Nephron (organoid): ENCODE results near the gene C19orf25.

Source experiments
- H3K27ac Mint-ChIP-seq, 3 experiments: 2 replicates each; pipeline ENCODE4 v1.8.0; 2020; ENCODE audit warnings: mixed read lengths in 3 of 3, mild to moderate bottlenecking in 2 of 3, moderate library complexity in 1 of 3
- H3K27me3 Mint-ChIP-seq: 2 replicates; pipeline ENCODE4 v1.8.0; 2021; ENCODE audit warnings: low read depth, mild to moderate bottlenecking, moderate library complexity, mixed read lengths
- H3K36me3 Mint-ChIP-seq: 2 replicates; pipeline ENCODE4 v1.8.0; 2020; ENCODE audit warnings: low read depth, mixed read lengths
- H3K4me1 Mint-ChIP-seq: 2 replicates; pipeline ENCODE4 v1.8.0; 2020; ENCODE audit warnings: mixed read lengths
- H3K4me3 Mint-ChIP-seq, 3 experiments: 2 replicates each; pipeline ENCODE4 v1.8.0; 2020; ENCODE audit warnings: mild to moderate bottlenecking in 3 of 3, mixed read lengths in 3 of 3, moderate library complexity in 2 of 3
- H3K9me3 Mint-ChIP-seq: 2 replicates; pipeline ENCODE4 v1.8.0; 2020; ENCODE audit warnings: mixed read lengths
- TF ChIP-seq, protein P1 (sequence below), 3 experiments: fragments of 200-600 bp; sonication (generic); IDR thresholded peaks; one replicate each; pipeline ENCODE4 v1.5.0; 2021; ENCODE audit warnings: antibody characterized with exemption in 3 of 3; ENCODE audit not compliant: unreplicated experiment in 3 of 3

C19orf25 gene

DNA sequence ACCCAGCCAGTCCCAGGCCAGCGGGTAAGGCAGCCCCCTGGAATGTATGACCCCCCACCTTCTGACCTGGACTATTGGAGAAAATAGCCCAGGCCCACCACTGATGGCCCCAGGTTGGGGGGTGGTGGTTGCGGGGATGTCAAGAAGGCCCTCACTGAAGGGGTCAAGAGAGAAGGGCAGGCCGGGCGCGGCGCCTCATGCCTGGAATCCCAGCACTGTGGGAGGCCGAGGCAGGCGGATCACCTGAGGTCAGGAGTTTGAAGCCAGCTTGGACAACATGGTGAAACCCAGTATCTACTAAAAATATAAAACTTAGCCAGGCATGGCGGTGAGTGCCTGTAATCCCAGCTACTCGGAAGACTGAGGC lies 35.3 kb upstream of the C19orf25 start:
- Mint-ChIP-seq H3K4me3 (peak overlapping the region in 1 of 3 experiments; percentile 17), H3K4me1 (peaks cover 19% of the 10 kb centered on the region), H3K27ac (no peak overlapping the region)

DNA sequence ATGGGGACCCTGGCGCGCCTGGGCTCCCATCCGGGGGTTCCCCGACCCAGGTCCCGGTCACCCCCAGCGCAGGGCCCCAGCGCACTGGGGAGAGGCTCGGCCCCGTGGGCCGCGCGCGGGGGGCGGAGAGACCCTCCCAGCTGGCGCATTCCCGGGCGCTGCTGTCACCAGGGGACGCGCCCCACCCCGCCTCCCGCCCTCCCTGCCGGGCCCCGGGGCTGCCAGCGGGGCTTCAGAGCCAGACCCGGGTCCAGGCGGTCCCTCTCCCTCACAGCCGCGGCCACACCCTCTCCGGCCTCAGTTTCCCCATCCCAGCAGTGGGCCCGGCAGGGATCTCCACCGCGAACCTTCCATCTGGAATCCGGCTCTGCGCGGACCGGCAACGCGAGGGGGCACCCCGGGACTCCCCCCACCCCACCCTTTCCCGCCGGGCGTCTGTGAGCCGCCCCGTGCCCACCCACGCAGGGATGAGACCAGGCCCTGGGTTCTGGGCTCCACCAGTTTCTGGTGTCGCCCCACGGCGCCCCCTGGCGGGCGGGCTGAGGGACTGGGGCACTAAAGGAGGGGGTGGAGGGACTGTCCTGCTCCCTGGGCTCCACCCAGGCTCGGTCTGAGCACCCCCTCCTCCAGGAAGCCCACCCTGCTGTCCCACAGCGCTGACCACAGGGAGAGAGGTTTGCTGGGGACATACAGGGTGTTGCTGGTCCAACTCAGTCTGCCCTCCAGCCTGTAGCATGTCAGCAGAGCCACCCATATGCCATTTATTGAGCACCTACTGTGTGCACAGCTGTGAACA lies 34.7 kb upstream of the C19orf25 start:
- H3K4me1 Mint-ChIP-seq, result peaks cover 20% of the 10 kb centered on the region
- TF ChIP-seq, protein P1, sequence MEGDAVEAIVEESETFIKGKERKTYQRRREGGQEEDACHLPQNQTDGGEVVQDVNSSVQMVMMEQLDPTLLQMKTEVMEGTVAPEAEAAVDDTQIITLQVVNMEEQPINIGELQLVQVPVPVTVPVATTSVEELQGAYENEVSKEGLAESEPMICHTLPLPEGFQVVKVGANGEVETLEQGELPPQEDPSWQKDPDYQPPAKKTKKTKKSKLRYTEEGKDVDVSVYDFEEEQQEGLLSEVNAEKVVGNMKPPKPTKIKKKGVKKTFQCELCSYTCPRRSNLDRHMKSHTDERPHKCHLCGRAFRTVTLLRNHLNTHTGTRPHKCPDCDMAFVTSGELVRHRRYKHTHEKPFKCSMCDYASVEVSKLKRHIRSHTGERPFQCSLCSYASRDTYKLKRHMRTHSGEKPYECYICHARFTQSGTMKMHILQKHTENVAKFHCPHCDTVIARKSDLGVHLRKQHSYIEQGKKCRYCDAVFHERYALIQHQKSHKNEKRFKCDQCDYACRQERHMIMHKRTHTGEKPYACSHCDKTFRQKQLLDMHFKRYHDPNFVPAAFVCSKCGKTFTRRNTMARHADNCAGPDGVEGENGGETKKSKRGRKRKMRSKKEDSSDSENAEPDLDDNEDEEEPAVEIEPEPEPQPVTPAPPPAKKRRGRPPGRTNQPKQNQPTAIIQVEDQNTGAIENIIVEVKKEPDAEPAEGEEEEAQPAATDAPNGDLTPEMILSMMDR (IDR thresholded peaks at IDR 0.05; ENCODE audit: unreplicated experiment in 3 of 3), result peak; percentile 20 to 38 (median 34)
- H3K27me3 Mint-ChIP-seq, result peaks cover 42% of the 10 kb centered on the region
- no peak overlapping the region for H3K27ac Mint-ChIP-seq
- no peaks in the 10 kb centered on the region for H3K36me3 Mint-ChIP-seq
- peaks cover 3% of the 10 kb centered on the region for H3K9me3 Mint-ChIP-seq
- H3K4me3 Mint-ChIP-seq, result peak overlapping the region in 1 of 3 experiments; percentile 17

More for the DNA sequence above, 35.3 kb upstream of the C19orf25 start:
- peaks cover 3% of the 10 kb centered on the region for H3K9me3 Mint-ChIP-seq
- H3K36me3 Mint-ChIP-seq, result no peaks in the 10 kb centered on the region
- peaks cover 42% of the 10 kb centered on the region for H3K27me3 Mint-ChIP-seq
- TF ChIP-seq, protein P1 (IDR thresholded peaks at IDR 0.05; ENCODE audit: unreplicated experiment in 3 of 3), result no peak

DNA sequence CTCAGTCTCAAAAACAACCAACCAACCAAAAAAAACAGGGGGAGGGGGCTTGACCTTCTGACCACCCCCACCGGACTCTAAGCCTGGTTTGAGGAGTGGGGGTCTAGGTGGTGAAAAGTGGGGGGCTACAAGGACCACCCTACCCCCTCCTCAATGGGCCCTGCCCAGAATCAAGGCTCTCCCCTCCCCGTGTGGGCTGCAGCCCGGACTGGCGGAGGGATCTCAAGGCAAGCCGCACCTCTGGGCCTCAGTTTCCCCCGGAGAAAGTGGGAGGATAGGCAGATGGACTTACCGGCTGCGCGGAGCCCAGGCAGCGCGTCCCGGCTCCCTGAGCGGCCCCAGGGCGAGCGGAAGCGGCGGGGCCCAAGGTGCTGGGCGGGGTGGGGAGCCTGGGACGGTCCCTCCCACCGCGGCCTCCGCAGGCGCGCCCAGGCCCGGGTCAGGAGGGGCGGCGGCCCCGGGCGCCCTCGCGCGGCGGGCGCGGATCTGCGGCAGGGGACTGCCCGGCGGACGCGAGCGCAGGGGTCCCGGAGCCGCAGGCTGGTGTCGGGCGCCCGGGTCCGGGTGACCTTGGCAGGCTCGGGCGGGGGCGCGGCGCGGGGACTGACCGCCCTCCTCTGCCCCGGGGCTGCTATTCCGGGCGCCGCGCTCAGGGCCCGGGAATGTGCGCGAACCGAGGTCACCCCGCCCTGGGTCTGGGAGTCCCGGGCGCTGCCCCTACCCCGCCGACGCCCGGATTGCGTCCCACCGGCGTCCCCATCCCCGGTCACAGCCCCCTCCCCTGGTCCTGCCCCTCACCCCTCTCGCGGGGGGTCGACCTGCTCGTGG lies 33.9 kb upstream of the C19orf25 start, which contains the start of gene ADAMTSL5:
ADAMTSL5 (minus strand) TSS at position 349 of the 828 bp plus-strand sequence. CDS start 2,076 bp downstream, outside the sequence.
- peaks cover 39% of the 10 kb centered on the region for H3K27me3 Mint-ChIP-seq
- H3K27ac Mint-ChIP-seq, result no peak within 1 kb of the TSS
- H3K4me1 Mint-ChIP-seq, result peaks cover 21% of the 10 kb centered on the region
- TF ChIP-seq, protein P1 (IDR thresholded peaks at IDR 0.05; ENCODE audit: unreplicated experiment in 3 of 3), result no peak
- H3K36me3 Mint-ChIP-seq, result no peaks in the 10 kb centered on the region
- peaks cover 3% of the 10 kb centered on the region for H3K9me3 Mint-ChIP-seq
- peak within 1 kb of the TSS in 2 of 3 experiments; percentile 66 to 72 for H3K4me3 Mint-ChIP-seq

DNA sequence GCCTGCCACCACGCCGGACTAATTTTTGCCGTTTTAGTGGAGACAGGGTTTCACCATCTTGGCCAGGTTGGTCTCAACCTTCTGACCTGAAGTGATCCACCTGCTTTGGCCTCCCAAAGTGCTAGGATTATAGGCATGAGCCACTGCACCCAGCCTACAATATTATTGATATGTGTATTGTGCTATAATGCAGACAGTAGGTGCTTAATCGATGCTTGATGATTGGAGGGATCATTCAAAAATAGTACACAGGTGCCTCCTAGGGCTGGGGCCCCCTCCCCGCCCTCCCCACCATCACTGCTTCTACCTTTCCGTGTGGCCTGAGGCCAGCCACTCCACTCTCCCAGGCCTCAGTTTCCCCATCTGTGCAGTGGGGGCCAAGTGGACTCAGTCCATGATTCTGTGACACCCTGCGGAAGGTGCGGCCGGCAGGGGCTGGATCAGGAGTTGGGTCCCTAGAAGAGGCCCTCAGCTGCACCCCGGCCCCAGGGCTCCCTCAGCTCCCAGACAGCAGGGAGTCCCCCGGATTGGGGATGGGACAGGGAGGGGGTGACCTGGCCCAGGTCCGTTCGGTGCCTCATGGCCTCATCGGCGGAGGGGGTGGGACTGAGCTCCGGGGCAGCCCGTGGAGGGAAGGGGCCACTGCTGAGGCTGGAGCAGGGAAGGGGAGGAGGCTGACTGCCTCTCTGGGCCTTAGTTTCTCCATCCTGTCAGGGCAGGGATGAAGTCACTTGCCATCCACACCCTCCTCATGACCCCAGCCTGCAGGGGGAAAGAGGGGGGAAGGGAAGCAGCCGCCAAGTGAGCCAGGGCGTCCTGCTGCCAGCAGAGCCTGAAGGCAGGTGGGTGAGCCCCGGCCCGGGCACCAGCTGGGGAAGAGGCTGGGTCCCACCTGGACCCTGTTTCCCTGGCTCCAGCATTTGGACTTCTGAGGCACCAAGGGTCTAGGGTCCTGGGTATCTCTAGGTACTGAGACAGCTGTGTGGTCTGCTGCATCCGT lies 32.6 kb upstream of the C19orf25 start:
- peaks cover 26% of the 10 kb centered on the region for H3K4me1 Mint-ChIP-seq
- H3K36me3 Mint-ChIP-seq, result no peaks in the 10 kb centered on the region
- TF ChIP-seq, protein P1 (IDR thresholded peaks at IDR 0.05; ENCODE audit: unreplicated experiment in 3 of 3), result no peak
- H3K4me3 Mint-ChIP-seq, result peak overlapping the region in 2 of 3 experiments; percentile 66 to 72
- H3K9me3 Mint-ChIP-seq, result peaks cover 3% of the 10 kb centered on the region
- H3K27me3 Mint-ChIP-seq, result peaks cover 39% of the 10 kb centered on the region
- H3K27ac Mint-ChIP-seq, result no peak overlapping the region

DNA sequence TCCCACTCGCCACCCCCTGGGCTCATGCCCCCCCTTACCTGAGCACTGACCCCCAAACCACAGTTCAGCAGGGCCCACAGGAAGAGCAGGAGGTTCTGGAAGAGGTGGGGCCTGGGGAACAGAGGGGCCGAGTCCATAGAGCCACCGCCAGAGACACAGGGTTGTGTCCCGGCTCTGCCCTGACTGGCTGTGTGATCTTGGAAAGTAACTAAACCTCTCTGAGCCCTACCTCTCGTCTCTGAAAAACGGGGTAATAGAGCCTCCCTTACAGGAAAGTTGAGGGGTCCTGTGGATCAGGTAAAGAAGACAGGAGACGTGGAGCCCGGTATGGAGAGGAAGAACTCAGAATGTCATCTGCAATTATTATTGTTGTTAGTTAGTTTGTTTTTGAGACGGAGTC lies 31.8 kb upstream of the C19orf25 start:
- Mint-ChIP-seq H3K9me3 (no peaks in the 10 kb centered on the region), H3K36me3 (no peaks in the 10 kb centered on the region), H3K4me1 (peaks cover 26% of the 10 kb centered on the region), H3K27me3 (peaks cover 33% of the 10 kb centered on the region), H3K27ac (no peak overlapping the region), H3K4me3 (peak overlapping the region in 2 of 3 experiments; percentile 59 to 67)
- TF ChIP-seq, protein P1 (IDR thresholded peaks at IDR 0.05; ENCODE audit: unreplicated experiment in 3 of 3), result no peak
